ENCODE results near the gene ARHGEF25.
A peak's percentile ranks its signal among the peaks of the same experiment; 100 is the strongest.
"Not testable (repeated sequence)": the region's sequence is repeated elsewhere in the genome, so short reads cannot be mapped to it uniquely, and the experiment has no call there.

The ARHGEF25 gene

DNA sequence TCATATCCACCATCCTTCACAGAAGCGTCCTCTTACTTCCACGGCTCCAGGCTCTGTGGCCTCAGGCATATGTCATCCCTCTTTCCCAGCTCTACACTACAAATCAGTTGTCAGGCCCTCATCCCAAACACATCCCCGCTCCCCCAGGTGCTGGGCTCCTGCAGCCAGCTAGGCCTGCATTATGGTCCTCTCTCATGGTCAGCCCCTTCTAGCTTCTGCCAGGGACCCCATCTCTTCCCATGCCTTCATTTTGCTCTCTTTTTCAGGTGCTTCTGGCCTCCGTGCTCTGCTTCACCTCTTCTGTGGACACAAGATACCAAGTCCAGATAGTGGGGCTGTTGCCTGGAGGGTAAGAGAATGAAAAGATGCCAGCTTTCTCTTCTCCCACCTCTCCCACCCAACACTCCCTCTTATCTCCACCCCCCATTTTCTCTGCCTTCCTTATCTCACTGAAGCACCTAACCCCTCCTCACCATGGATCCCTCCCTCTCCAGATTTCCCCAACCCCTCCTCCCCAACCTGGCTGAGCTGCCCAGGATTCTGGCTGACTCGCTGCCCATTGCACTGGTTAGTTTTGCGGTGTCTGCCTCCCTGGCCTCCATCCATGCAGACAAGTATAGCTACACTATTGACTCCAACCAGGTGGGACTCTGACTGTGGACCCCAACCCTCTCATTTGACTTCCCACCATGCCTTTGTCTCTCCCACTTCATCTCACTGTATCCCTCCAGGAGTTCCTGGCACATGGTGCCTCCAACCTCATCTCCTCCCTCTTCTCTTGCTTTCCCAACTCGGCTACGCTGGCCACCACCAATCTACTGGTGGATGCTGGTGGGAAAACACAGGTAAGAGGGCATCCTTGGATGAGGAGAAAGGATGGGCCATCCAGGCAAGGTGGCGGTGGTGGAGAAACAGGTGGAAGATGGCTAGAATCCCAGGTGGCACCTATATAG is 11.3 kb downstream of the ARHGEF25 start:
- no peak for DNase-seq

DNA sequence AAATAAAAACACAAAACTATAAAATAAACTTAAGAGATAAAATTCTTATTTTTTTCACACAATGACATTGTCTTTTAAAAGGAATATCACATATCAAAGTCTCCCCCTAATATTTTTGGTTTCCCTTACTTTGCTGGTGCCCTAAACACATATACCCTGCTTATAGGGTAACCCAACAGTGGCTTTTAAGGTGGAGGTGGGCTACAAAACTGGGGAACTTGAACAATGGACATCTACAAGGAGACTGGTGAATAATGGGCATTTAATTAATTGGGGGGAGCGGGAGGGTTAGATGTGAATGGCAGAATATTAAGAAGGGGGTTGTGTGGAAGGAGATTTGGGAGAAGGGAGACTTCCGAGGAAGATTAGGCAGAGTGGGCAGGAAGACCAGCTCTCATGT is 12.2 kb downstream of the ARHGEF25 start:
- DNase-seq: no peak

DNA sequence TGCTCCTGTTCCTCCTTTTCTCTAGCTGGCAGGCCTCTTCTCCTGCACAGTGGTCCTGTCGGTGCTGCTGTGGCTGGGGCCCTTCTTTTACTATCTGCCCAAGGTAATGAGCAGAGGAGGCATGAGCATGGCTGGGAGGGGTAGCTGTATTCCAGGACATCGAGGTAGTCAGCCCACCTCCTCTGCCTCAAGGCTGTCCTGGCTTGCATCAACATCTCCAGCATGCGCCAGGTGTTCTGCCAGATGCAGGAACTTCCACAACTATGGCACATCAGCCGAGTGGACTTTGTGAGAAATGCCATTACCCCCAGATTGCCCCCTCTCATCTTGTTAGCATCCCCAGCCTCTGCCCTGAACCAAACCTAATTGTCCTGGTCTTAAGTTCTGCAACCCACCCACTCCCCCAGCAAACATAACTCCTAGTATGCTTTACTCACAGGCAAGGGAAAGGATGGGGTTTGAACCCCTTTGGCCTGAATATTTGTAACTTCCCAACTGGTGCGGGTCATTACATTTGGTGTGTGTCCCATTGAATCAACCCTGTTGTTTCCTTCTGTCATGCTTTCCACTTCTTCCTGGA is 12.7 kb downstream of the ARHGEF25 start:
- DNase-seq: no peak

DNA sequence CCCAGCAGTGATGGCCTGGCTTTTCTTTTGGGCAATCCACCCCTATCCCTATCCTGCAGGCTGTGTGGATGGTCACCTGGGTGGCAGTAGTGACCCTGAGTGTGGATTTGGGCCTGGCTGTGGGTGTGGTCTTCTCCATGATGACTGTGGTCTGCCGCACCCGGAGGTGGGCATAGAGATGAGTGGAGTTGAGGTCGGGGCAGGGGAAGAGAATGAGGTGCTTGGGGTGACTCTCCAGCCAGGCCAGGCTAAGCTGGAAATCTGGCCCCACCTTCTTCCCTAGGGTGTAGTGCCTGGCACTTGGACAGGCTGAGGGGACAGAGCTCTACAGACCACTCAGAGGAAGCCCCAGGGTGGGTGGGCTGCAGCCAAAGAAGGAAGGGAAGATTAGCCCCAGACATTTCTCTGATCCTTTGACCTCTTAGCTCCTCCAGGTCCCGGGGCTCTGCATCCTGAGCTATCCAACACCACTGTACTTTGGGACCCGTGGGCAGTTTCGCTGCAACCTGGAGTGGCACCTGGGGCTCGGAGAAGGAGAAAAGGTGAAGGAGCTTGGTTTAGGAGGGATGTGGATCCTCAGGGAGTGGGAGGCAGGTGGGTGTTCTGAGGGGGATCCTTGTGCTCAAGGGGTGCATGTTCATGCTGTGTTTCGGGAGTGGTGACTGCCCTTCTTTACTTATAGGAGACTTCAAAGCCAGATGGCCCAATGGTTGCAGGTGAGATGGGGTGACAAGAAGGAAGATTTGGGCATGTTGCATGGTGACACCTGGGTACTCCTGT is 13.4 kb downstream of the ARHGEF25 start:
- no peak for DNase-seq

DNA sequence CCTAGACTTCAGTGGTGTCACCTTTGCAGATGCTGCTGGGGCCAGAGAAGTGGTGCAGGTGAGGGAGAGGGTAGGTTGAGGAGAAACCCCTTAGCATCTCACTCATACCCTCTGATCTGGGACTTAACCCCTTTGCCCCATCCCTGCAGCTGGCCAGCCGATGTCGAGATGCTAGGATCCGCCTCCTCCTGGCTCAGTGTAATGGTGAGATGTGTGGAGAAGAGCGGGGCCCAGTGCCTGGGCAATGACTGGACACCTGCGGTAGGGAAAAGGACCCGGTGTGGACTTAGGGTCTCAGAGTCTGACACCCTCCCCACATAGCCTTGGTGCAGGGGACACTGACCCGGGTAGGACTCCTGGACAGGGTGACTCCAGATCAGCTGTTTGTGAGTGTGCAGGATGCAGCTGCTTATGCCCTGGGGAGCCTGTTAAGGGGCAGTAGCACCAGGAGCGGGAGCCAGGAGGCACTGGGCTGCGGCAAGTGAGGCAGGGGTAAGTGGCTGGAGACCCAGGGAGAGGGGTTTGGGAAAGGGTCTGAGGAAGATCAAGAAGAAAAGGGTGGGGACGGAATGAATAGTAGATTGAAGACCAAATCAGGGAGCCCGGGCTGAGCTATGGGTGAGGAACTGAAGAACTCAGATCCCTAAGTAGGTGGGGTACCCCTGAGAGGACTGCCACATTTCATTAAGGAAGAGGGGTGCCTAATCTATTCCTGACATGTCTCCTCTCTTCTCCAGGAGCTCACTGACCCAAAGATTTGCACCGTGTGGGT is 14.2 kb downstream of the ARHGEF25 start:
- no peak for DNase-seq

DNA sequence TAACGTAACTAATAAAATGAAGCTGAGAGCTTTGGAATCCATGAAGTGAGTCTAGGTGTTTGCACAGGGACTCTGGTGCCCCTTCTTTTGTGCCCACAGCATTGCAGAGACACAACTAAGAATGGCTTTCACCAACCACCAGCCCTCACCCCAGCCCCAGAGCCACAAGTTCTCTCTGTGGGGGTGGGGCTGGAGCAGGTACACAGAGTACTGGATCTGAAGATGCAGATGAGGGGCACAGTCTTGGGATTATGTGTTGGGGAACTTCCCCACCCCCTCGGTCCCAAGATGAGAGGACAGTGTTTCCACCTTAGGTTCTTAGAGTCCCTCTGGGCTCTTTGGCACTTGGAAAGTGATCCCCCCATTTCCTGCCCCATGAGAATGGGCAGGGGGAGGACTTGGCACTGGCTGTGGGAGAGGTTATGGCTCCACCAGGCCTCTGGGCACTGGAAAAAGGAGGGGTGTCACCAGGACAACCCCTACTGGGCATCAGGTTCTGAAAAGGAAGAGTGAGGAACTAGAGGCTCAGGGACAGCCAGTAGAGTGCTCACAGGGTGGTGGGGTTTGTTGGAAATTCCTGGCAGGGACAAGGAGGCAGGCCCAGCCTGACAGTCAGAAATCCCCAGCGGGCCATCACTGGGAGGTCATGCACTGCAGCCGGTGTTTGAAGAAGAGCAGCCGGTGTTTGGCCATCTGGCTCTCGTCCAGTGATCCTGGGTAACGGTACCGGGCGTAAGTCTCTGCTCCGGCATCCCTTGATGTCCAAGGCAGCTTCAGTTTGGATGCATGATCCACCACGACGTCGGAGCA is 15.1 kb downstream of the ARHGEF25 start:
- DNase-seq: no peak

DNA sequence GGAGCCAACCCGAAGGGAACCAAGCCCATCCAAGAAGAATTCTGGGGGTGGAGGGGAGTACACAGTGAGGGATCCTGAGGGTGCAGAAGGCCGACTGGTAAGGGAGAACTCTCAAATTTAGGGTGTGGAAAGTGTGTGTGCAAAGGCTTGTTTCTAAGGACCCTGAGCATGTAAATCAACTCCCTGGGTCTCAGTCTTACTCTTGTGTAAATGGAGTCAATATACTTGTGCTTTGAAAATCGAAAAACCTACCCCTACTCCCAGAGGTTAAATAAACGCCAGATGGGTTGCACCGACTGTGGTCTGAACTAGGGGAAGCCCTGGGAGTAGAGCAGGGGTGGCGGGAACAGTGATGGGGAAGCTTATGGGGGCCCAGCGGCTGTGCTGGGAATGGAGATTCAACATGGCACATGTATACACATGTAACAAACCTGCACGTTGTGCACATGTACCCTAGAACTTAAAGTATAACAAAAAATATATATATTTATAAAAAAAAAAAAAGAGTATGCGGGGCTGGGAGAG is 15.7 kb downstream of the ARHGEF25 start:
- DNase-seq: no peak

DNA sequence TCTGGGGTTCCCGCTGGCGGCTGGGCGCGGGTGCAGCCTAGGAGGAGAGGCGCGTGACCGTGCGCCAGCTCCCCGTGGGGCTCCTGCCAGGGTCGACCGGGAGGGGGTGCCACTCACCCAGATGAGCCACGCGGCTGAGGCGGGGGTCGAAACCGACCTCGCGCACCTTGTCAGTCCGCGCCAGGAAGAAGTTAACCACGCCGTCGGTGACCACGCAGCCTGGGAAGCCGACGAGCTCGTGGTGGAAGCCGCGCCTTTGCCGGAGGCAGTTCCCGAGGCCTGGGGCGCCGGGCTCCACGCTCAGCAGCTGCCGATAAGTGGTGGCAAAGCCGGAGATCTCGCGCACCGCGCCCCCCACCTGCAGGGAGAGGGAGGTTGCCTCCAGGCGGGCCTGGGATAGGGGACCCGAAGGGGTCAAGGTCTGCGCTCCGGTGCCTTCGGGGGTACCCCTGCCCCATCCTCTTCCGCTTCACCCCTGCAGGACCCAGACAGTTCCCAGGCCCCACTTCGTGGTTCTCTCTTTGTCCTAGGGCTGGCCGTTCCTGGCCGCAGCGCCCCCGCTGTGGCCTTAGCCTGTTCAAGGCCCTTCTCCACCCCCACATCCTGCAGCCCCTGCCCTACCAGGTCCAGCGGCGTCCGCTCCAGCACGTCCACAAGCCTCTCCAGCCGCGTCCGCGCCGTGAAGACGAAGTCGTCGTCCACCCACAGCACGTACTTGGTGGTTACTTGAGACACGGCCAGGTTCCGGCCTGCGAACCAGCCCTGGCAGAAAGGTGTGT is 16.5 kb downstream of the ARHGEF25 start:
- DNase-seq: no peak

DNA sequence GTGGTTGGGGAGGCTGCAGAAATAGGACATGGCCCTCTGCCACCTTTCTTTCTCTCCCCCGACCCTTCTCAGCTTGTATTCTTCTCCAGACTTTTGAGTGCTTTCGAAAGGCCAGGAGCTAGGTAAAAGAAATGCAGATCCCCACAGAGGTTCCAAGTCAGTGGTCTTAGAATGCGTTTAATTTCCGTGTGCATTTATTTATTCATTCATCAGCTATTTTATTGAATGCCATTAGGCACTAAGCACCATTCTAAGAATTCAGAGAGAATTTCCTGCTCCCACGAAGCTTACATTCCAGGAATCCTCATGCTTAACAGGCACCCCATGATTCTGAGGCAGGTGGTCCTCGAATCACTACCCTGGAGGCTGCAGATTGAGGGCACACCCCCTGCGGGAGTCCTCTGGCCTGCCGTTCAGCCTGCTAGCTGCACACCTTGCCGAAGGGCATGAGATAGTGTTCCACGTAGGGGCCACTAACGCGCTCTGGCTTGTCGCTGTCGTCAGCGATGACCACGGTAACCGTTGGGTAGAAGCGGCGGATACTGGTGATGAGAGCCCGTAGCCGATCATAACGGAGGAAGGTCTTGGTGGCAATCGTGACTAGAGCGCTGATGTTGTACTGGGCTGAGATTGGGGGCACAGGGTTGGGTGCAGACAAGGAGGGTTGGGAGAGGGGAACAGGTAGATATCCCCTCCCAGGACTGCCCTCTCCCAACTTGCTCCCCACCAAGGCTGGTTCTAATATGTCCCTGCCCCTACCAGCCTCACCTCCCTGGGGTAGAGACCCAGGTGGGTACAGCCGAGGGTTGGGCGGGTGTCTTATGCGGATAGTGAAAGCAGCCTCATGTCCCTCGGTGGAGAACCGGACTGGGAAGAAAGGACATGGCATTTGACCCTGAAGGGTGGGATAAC is 17.3 kb downstream of the ARHGEF25 start:
- DNase-seq: no peak

DNA sequence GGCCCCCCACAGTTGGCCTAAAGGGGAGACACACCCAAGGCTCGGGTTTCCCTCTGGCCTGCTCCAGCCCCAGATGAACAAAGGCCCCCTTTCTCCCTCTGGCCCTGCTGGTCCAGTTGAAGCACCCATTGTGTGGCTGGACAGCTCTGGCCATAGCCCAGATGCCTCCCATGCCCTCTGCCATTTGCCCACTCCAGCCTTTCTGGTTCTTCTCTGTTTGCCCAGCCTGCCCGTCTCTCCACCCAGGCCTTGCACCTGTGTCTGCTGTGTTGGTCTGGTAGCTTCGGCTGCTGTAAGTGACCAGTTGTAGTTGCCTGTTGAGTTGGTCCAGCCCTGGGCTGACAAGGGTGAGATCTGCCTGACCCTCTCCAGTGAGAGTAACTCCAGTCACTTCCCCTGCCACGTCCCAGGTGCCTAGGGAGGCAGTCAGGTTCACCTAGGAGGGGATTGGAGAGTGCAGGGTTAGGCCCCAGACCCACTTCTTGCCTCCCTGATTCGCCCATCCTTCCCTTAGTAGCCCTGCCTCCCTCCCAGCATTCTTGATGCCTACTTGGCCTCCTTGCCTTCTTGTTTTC is 18.7 kb downstream of the ARHGEF25 start:
- DNase-seq: no peak

DNA sequence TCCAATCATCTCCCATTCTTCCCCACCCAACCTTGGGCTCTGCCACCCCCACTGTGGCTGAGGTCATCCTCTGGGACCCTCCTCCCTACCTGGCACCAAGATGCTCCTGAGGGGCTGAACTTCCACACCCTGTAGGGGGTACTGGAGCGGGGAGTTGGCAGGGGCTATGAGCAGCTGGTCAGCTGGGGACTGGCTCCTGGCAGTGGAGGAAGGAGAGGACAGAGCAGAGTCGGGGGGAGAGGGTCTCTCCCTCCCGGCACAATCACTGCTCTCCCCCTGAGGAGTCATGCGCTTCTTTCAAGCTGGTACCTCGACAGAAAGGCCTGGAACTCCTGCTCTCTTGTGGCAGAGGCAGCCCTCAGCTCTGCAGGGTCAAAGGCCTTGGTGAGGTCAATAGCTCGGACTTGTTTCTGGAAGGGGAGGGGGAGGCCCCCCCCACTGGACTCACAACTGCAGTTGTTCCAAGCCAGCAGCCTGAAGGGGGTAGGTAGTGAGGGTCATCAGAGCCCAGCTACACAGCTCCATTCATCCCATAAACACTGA is 19.7 kb downstream of the ARHGEF25 start:
- DNase-seq: no peak

DNA sequence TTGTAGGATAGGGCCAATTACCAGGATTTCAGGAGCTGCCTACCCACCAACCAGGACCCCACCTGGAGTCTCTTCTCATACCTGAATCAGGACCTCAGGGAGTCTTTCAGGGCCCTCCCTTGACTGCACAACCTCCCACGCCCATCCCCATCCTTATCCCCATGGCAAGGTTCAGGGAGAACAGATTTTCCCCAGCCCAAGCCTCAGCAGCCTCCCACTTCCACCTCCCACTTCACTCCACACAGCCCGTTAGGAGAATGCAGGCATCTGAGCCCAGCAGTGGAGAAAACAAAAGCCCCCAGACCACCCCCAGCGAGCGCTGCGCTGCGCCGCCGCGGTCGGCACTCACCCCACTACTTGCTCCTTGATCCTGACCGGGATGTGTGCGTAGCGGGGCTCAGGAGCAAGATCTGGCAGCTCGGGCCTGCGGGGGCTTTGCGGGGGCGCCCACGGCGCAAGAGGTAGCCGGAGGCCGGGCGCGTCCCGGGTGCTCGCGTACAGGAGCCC is 20.4 kb downstream of the ARHGEF25 start:
- DNase-seq: no peak

DNA sequence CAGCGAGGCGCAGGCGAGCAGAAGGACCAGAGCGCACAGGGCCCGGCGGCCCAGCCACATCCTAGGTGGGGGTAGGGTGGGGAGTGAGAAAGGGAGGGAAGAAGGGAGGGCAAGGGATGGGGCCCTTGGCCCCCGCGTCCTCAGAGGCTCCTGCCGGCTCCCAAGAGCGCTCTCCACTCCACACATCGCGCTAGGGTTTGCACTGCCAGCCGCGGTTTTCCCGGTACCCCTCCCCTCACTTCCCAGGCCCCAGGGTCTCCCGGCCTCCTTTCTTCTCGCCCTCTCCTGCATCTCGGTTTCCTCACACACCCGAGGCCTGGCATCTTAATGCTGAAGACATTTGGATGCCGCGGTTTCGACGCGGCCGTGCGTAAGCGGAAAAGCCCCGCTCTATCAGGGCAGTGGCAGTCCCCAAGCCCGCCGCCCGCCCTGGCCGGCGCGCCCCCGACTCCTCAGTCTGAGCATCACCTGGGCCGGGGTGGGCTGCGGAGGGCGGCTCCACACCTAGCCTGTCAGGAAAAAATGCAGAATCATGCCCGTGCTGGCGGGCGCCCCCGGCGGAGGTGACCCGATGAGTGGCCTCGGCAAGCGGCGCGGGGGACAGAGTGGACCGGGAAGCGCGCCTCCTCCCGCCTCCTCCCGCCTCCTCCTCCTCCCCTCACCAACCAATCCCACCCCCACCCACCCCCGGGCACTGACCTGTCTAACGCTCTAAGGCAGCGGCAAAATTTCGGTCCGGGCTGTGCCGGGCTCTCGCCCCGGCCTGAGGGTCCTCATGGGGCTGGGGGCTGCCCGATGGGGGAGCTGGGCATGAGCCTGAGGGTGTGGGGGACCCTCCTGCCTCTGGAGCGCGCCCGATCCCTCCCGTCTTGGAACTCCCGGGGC is 21.1 kb downstream of the ARHGEF25 start:
- DNase-seq: no peak

DNA sequence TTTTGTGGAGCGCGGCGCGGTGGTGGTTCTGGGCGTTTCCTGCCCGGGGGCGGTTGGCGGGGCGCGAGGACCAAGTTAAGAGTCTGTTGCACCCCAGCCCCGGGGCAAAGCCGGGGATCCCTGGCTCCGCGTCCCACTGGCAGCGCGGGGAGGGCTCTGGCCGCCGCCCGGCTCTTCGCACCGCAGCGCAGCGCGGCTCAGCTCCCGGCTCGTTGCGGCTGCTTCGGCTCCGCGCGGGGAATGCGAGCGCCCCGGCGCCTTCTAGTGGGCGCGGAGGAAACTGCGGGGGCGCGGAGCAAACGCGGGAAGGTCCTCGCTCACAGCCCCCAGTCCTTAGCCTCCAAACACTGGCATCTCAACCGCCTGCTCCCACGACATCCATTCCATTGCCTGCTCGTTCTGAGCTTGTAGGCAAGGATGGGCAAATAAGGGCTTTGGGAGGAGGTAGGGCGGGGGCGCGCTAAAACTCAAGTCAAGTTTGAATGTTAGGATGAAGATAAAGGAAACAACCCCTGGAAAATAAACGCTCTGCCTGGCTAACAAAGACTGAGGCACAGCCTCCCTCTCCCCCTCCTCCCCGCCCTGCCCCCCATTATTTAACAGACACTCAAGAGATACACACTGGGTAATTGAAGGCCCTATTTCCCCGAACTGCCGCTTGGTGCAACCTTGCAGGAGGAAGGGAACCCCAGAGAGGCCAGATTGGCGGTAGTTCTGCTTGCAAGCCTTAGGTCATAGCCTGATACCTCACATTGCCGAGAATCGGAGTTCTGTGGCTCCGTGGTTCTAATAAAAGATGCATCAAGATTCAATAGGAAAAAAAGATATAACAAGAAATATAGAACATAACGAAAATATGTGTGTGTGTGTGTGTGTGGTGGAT is 22.0 kb downstream of the ARHGEF25 start, which contains the start of gene B4GALNT1:
TSS of gene B4GALNT1 (minus strand) at position 244 of the 883 bp plus-strand sequence. CDS start 1,069 bp downstream, outside the sequence.
- DNase-seq: peak; percentile 70

DNA sequence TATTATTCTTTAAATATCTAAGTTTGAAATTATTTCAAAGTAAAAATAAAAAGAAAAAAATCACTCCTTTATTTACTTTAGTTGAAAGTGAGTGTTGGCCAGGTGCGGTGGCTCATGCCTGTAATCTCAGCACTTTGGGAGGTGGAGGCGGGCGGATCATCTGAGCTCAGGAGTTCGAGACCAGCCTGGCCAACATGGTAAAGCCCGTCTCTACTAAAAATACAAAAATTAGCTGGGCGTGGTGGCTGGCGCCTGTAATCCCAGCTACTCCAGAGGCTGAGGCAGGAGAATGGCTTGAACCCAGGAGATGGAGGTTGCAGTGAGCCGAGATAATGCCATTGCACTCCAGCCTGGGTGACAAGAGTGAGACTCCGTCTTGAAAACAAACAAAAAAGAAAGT is 25.5 kb downstream of the ARHGEF25 start:
- not testable (repeated sequence) for DNase-seq

DNA sequence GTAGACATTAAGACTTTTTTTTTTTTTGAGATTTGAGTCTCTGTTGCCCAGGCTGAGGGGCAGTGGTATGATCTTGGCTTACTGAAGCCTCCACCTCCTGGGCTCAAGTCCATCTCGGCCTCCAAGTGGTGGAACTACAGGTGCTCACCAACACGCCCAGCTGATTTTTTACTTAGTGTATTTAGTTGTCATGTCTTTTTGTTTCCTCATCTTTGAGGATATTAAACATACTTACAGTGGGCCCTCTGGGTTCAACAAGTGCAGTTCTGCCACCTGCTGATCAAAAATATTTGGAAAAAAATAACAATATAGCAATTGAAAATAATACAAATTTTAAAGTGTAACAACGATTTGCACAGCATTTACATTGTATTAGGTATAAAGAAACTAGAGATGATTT is 26.1 kb downstream of the ARHGEF25 start:
- DNase-seq: no peak

DNA sequence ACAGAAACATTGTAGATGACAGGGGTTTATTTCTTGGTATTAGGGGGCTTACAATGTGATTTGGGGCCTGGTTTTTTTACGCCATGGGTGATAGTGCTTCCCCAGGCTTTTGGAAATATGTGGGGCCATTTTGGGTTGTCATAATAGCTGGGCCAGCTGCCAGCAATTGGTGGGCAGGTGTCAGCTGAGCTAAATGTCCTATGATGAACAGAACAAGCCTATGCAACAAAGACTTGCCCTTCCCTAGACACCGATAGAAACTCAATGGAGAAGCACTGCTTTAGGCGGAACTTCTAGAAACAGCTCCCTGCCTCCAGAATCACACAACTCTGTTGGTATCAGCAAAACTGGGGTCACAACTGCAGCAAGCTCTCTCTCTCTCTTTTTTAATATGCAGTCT is 26.9 kb downstream of the ARHGEF25 start:
- no peak for DNase-seq
